SU-DHL-6 (cell line): ENCODE data around the gene DAPK1.

Experiments
- H2AFZ ChIP-seq: fragments of 200-600 bp; sonication (generic); 2 replicates; pipeline ENCODE4 v1.6.1; 2014; ENCODE audit warnings: low read depth, mild to moderate bottlenecking, moderate library complexity, mixed read lengths, antibody characterized with exemption, low read length; ENCODE audit not compliant: severe bottlenecking
- H3F3A ChIP-seq: fragments of 200-600 bp; shearing (Covaris generic); 2 replicates; pipeline ENCODE4 v1.6.0; 2016; ENCODE audit warnings: antibody characterized with exemption, mild to moderate bottlenecking; ENCODE audit not compliant: insufficient read depth
- H3K27ac ChIP-seq: fragments of 200-600 bp; sonication (generic); 2 replicates; pipeline ENCODE4 v1.5.1; 2016; ENCODE audit warnings: low read depth, mild to moderate bottlenecking, low read length, moderate library complexity, mixed read lengths
- H3K27me3 ChIP-seq: fragments of 200-600 bp; sonication (generic), shearing (Covaris generic); 2 replicates; pipeline ENCODE4 v1.6.0; 2014; ENCODE audit warnings: mild to moderate bottlenecking, low read length
- H3K36me3 ChIP-seq: fragments of 200-600 bp; sonication (generic); 2 replicates; pipeline ENCODE4 v1.6.1; 2014; ENCODE audit warnings: mild to moderate bottlenecking, low read length, mixed read lengths
- H3K4me2 ChIP-seq: fragments of 300-600, 200-600 bp; shearing (Covaris generic), sonication (generic); 2 replicates; pipeline ENCODE4 v1.6.0; 2014; ENCODE audit warnings: low read length, low read depth, mild to moderate bottlenecking; ENCODE audit not compliant: poor library complexity, severe bottlenecking
- H3K4me3 ChIP-seq: fragments of 200-600 bp; sonication (generic); 2 replicates; pipeline ENCODE4 v1.5.1; 2014; ENCODE audit warnings: antibody characterized with exemption, low read length, mild to moderate bottlenecking, mixed read lengths; ENCODE audit not compliant: insufficient read depth, poor library complexity, severe bottlenecking
- H3K79me2 ChIP-seq: fragments of 200-600 bp; sonication (generic); 2 replicates; pipeline ENCODE4 v1.6.1; 2014; ENCODE audit warnings: mild to moderate bottlenecking, low read length, moderate library complexity; ENCODE audit not compliant: insufficient read depth
- H3K9ac ChIP-seq: fragments of 200-600 bp; sonication (generic); 2 replicates; pipeline ENCODE4 v1.7.0; 2014; ENCODE audit warnings: mild to moderate bottlenecking, low read length
- H3K9me2 ChIP-seq: fragments of 200-600 bp; sonication (generic); replicated peaks from 2 replicates; pipeline ENCODE4 v1.6.1; 2014; ENCODE audit warnings: low read length; ENCODE audit not compliant: insufficient read depth
- H3K9me3 ChIP-seq: fragments of 200-600 bp; sonication (generic); 2 replicates; pipeline ENCODE4 v1.6.1; 2014; ENCODE audit warnings: low read length, mixed read lengths; ENCODE audit not compliant: insufficient read depth
- H4K20me1 ChIP-seq: fragments of 200-600 bp; sonication (generic); 2 replicates; pipeline ENCODE4 v1.6.1; 2014; ENCODE audit warnings: low read depth, mild to moderate bottlenecking, antibody characterized with exemption, low read length, moderate library complexity, mixed read lengths
- CTCF ChIP-seq: fragments of 200-600 bp; sonication (generic); IDR thresholded peaks from one replicate; pipeline ENCODE4 v1.5.1; 2017; ENCODE audit warnings: antibody characterized with exemption, mild to moderate bottlenecking, low read length, moderate library complexity; ENCODE audit not compliant: insufficient read depth, poor library complexity, severe bottlenecking
- EZH2phosphoT487 ChIP-seq: fragments of 200-600 bp; sonication (generic), shearing (Covaris generic); conservative IDR thresholded peaks from 2 replicates; pipeline ENCODE4 v1.6.1; 2018; ENCODE audit warnings: mild to moderate bottlenecking, antibody characterized with exemption, low read length, moderate library complexity, mixed read lengths

Gene DAPK1

GRCh38 chr9:87639949-87640348 is 142.3 kb downstream of the DAPK1 start:
- TF ChIP-seq CTCF, result no peak
- no peak for TF ChIP-seq EZH2phosphoT487
- H3K4me2 ChIP-seq, result no peak overlapping the region
- H3F3A ChIP-seq, result no peaks in the 10 kb centered on the region
- H3K79me2 ChIP-seq, result no peaks in the 10 kb centered on the region
- no peak overlapping the region for H3K4me3 ChIP-seq
- H4K20me1 ChIP-seq, result no peaks in the 10 kb centered on the region
- no peaks in the 10 kb centered on the region for H3K9me2 ChIP-seq
- H3K27ac ChIP-seq, result no peak overlapping the region
- H3K9ac ChIP-seq, result no peak overlapping the region
- no peaks in the 10 kb centered on the region for H3K27me3 ChIP-seq
- H3K9me3 ChIP-seq, result no peaks in the 10 kb centered on the region
- no peak overlapping the region for H2AFZ ChIP-seq
- no peaks in the 10 kb centered on the region for H3K36me3 ChIP-seq

GRCh38 chr9:87640385-87640795 is 142.7 kb downstream of the DAPK1 start:
- Histone ChIP-seq H4K20me1 (no peaks in the 10 kb centered on the region), H3K9ac (no peak overlapping the region), H3K27me3 (no peaks in the 10 kb centered on the region), H3K4me2 (no peak overlapping the region), H3K4me3 (no peak overlapping the region), H3K36me3 (no peaks in the 10 kb centered on the region), H3K9me3 (no peaks in the 10 kb centered on the region), H3K9me2 (no peaks in the 10 kb centered on the region), H3F3A (no peaks in the 10 kb centered on the region), H3K27ac (no peak overlapping the region), H2AFZ (no peak overlapping the region), H3K79me2 (no peaks in the 10 kb centered on the region)
- no peak for TF ChIP-seq CTCF
- no peak for TF ChIP-seq EZH2phosphoT487

- Histone ChIP-seq H3K4me2 (no peak overlapping the region), H4K20me1 (no peaks in the 10 kb centered on the region), H3K36me3 (no peaks in the 10 kb centered on the region), H3K9me3 (no peaks in the 10 kb centered on the region), H3K27ac (no peak overlapping the region), H3K9me2 (no peaks in the 10 kb centered on the region), H2AFZ (no peak overlapping the region), H3F3A (no peaks in the 10 kb centered on the region), H3K4me3 (no peak overlapping the region), H3K9ac (no peak overlapping the region), H3K79me2 (no peaks in the 10 kb centered on the region), H3K27me3 (no peaks in the 10 kb centered on the region)
- no peak for TF ChIP-seq CTCF
- TF ChIP-seq EZH2phosphoT487, result no peak
Observed at GRCh38 chr9:87641067-87641466, 143.4 kb downstream of the DAPK1 start.
